ENCODE results near the gene WWOX. TPM values are rescaled to one million over a fixed set of nuclear protein-coding genes. Genes with fewer than 3 reads are reported as not detected.

Gene WWOX
- total RNA-seq, 1 experiment from 2014 or later = 15.6 TPM

DNA sequence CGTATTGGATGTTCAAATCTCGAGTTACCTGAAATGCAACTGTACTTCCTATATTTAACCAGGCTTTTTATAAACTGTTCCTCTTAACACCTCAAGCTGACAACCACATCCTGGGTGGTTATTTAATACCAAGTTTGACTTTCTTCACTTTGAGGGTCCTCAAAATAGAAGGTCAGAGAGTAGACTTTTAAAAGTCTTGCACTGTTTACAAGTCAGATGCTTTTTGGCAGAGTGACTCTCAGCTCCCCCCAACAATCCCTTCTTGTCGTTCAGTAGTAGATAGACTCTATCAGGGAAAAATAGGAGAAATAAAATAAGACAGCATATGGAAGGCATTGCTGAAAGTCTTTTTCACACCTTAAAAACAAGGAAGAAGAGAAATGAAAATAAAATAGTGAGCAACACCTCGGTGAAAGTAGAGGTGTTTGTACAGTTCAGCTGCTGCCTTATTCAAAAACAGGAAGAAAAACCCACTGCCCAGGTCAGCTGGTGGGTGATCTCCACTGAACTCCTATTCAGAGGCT, 650.4 kb downstream of the WWOX start:
- no peak overlapping the region for H2BK5ac ChIP-seq (ENCODE audit: insufficient read length, low read length)

More for the DNA sequence above, 650.4 kb downstream of the WWOX start:
- H4K20me1 ChIP-seq (ENCODE audit: control insufficient read depth, insufficient read depth, insufficient read length) = no peaks in the 10 kb centered on the region
- H2AK5ac ChIP-seq (ENCODE audit: insufficient read length, low read length) = no peak overlapping the region
- no peak overlapping the region for H2BK120ac ChIP-seq (ENCODE audit: low read depth, low read length, poor library complexity, severe bottlenecking)
- no peak overlapping the region for H3K4me2 ChIP-seq (ENCODE audit: insufficient read depth, insufficient read length, low read length)
- no peak overlapping the region for H3K4me3 Mint-ChIP-seq
- no peak overlapping the region for H4K5ac ChIP-seq (ENCODE audit: insufficient read length, low read depth, low read length)
- H3K14ac ChIP-seq (ENCODE audit: insufficient read depth, low read length) = no peak overlapping the region
- no peak overlapping the region for H2BK15ac ChIP-seq (ENCODE audit: low read depth, low read length)
- H3T11ph ChIP-seq (ENCODE audit: low read length) = no peak overlapping the region
- no peak overlapping the region for H2BK12ac ChIP-seq (ENCODE audit: insufficient read length, low read depth, low read length)
- H3K23ac ChIP-seq (ENCODE audit: insufficient read length, low read depth, low read length) = no peak overlapping the region
- H3K27ac ChIP-seq (ENCODE audit: insufficient read length, low read depth, low read length) = no peak overlapping the region
- H3K4ac ChIP-seq (ENCODE audit: low read depth, low read length) = no peak overlapping the region
- no peak overlapping the region for H3K56ac ChIP-seq (ENCODE audit: insufficient read length, low read depth, low read length)
- no peaks in the 10 kb centered on the region for H3K27me3 ChIP-seq (ENCODE audit: insufficient read depth, low read length)
- no peak for DNase-seq
- H4K91ac ChIP-seq (ENCODE audit: insufficient read length, low read depth, low read length) = no peak overlapping the region
- H3K9ac ChIP-seq (ENCODE audit: extremely low read depth, insufficient read length, low read length) = no peak overlapping the region
- H3K9me3 ChIP-seq (ENCODE audit: control insufficient read depth, low read depth, low read length) = no peaks in the 10 kb centered on the region
- no peaks in the 10 kb centered on the region for H3K23me2 ChIP-seq (ENCODE audit: insufficient read length, low read depth, low read length, poor library complexity, severe bottlenecking)
- 0 out of 2 replicates have a peak, but pooled peaks cover 3% of the 10 kb centered on the region for H3K4me1 ChIP-seq (ENCODE audit: insufficient read depth, low read length)
- H2BK20ac ChIP-seq (ENCODE audit: low read depth, low read length, poor library complexity, severe bottlenecking) = no peak overlapping the region
- no peaks in the 10 kb centered on the region for H3K9me3 Mint-ChIP-seq
- H3K27ac Mint-ChIP-seq = no peak overlapping the region
- no peaks in the 10 kb centered on the region for H3K79me1 ChIP-seq (ENCODE audit: insufficient read depth, low read depth, low read length, poor library complexity, severe bottlenecking)
- H3K18ac ChIP-seq (ENCODE audit: insufficient read length, low read depth, low read length) = no peak overlapping the region
- H3K27me3 Mint-ChIP-seq (ENCODE audit: low read depth) = no peaks in the 10 kb centered on the region
- TF ChIP-seq, protein P1, sequence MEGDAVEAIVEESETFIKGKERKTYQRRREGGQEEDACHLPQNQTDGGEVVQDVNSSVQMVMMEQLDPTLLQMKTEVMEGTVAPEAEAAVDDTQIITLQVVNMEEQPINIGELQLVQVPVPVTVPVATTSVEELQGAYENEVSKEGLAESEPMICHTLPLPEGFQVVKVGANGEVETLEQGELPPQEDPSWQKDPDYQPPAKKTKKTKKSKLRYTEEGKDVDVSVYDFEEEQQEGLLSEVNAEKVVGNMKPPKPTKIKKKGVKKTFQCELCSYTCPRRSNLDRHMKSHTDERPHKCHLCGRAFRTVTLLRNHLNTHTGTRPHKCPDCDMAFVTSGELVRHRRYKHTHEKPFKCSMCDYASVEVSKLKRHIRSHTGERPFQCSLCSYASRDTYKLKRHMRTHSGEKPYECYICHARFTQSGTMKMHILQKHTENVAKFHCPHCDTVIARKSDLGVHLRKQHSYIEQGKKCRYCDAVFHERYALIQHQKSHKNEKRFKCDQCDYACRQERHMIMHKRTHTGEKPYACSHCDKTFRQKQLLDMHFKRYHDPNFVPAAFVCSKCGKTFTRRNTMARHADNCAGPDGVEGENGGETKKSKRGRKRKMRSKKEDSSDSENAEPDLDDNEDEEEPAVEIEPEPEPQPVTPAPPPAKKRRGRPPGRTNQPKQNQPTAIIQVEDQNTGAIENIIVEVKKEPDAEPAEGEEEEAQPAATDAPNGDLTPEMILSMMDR (conservative IDR thresholded peaks at IDR 0.05) = no peak
- H3K79me2 ChIP-seq (ENCODE audit: insufficient read depth, low read length) = no peaks in the 10 kb centered on the region
- H3K36me3 Mint-ChIP-seq (ENCODE audit: insufficient read depth in 1 of 3, low read depth in 3 of 3) = no peaks in the 10 kb centered on the region
- WGBS (ENCODE audit: extremely low coverage, insufficient read length, low lambda C conversion rate) = no CpG with 5 or more reads among the region's 4 CpGs
- H4K8ac ChIP-seq (replicated peaks; ENCODE audit: insufficient read length, low read depth, low read length) = no peak overlapping the region
- H2AFZ ChIP-seq (ENCODE audit: low read length) = no peak overlapping the region
- peaks cover 10 to 16% of the 10 kb centered on the region in 2 experiments for H3K4me1 Mint-ChIP-seq
